Measurements from ENCODE around the gene RIC8B.

DNA sequence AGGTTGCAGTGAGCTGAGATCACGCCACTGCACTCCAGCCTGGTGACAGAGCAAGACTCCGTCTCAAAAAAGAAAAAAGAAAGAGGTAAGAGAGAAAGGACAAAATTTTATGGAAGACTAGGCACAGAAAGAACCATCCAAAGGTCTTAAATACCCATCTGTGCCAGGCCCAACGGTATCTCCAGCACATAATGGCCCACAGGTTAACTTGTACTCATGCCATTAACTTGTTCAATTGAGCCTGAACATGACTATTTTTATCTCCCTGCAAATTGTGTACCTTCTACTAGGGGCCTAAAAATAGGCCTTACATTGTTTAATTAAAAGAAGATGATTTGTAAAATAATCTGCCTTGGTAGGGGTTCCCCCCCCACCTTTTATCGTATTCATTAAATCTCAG lies 80.2 kb downstream of the RIC8B start:
- TF ChIP-seq CTCF (IDR thresholded peaks at IDR 0.05) (no peak), POLR2A (IDR thresholded peaks at IDR 0.05) (no peak)
